Fibroblast of mammary gland (primary cell): ENCODE data around the gene RBM20.
"Not testable (repeated sequence)": the region's sequence is repeated elsewhere in the genome, so short reads cannot be mapped to it uniquely, and the experiment has no call there.

ENCODE experiments used
- DNase-seq: peaks from one replicate; pipeline ENCODE4 v3.0.0-alpha.2; 2010; ENCODE audit warnings: low read depth
- H3K4me3 ChIP-seq: 2 replicates; pipeline ENCODE4 v1.5.1; 2011; ENCODE audit warnings: low read depth, mild to moderate bottlenecking, low read length, moderate library complexity; ENCODE audit not compliant: control insufficient read depth
- CTCF ChIP-seq: conservative IDR thresholded peaks from 2 replicates; pipeline ENCODE4 v1.5.1; 2011; ENCODE audit warnings: low read depth, low read length, inconsistent platforms; ENCODE audit not compliant: control insufficient read depth, insufficient read depth

RBM20 gene

GRCh38 chr10:110616493-110617033, 27.6 kb upstream of the RBM20 start:
- no peak for TF ChIP-seq CTCF
- H3K4me3 ChIP-seq = no peak overlapping the region
- no peak for DNase-seq

GRCh38 chr10:110617425-110618229, 26.5 kb upstream of the RBM20 start:
- no peak for DNase-seq
- no peak for TF ChIP-seq CTCF
- H3K4me3 ChIP-seq = no peak overlapping the region

- no peak for DNase-seq
- no peak overlapping the region for H3K4me3 ChIP-seq
- no peak for TF ChIP-seq CTCF
Observed at GRCh38 chr10:110618230-110618610, 25.9 kb upstream of the RBM20 start.

- H3K4me3 ChIP-seq = no peak overlapping the region
- DNase-seq = no peak
- TF ChIP-seq CTCF = no peak
Observed at GRCh38 chr10:110619514-110620397, 24.4 kb upstream of the RBM20 start.

GRCh38 chr10:110620398-110620719, 23.8 kb upstream of the RBM20 start:
- no peak for TF ChIP-seq CTCF
- no peak for DNase-seq
- no peak overlapping the region for H3K4me3 ChIP-seq

- DNase-seq, H3K4me3 ChIP-seq: not testable (repeated sequence)
Observed at GRCh38 chr10:110623316-110623715, 20.8 kb upstream of the RBM20 start.

GRCh38 chr10:110625356-110625894, 18.7 kb upstream of the RBM20 start:
- no peak for DNase-seq
- H3K4me3 ChIP-seq = no peak overlapping the region
- TF ChIP-seq CTCF = no peak
